Epithelial cell of prostate (primary cell): Measurements from ENCODE around the gene TGFBI.

ENCODE experiments used
- DNase-seq: peaks from one replicate; pipeline ENCODE4 v3.0.0-alpha.2; 2011; ENCODE audit warnings: low read depth, low spot score
- H3K27ac ChIP-seq: fragments of 450-650 bp; 2 replicates; pipeline ENCODE4 v1.5.1; 2017; ENCODE audit warnings: mild to moderate bottlenecking

TGFBI gene

GRCh38 chr5:136028782-136029742 lies at the start of gene TGFBI:
Gene TGFBI (plus strand): TSS chr5:136028988. CDS start chr5:136029056, 68 bp downstream.
- no peak within 1 kb of the TSS for H3K27ac ChIP-seq
- no peak for DNase-seq

DNA sequence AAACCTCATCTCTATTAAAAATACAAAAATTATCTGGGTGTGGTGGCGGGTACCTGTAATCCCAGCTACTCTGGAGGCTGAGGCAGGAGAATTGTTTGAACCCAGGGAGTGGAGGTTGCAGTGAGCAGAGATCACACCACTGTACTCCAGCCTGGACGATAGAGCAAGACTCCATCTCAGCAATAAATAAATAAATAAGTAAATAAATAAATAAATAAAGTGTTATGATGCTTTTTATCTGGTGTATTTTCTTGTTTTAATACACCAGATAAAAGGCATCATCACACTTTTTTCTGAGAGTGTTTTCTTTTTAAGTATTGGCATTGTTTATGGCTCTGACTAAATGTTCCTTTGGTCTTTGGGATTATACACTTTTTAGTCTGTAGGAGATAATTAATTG lies 49.8 kb upstream of the TGFBI start:
- DNase-seq, result no peak
- no peak overlapping the region for H3K27ac ChIP-seq

GRCh38 chr5:135979510-135979909 lies 49.3 kb upstream of the TGFBI start:
- no peak for DNase-seq
- H3K27ac ChIP-seq, result no peak overlapping the region

GRCh38 chr5:135980620-135981019 lies 48.2 kb upstream of the TGFBI start:
- DNase-seq, result no peak
- no peak overlapping the region for H3K27ac ChIP-seq

GRCh38 chr5:135985951-135986350 lies 42.8 kb upstream of the TGFBI start:
- no peak overlapping the region for H3K27ac ChIP-seq
- no peak for DNase-seq

DNA sequence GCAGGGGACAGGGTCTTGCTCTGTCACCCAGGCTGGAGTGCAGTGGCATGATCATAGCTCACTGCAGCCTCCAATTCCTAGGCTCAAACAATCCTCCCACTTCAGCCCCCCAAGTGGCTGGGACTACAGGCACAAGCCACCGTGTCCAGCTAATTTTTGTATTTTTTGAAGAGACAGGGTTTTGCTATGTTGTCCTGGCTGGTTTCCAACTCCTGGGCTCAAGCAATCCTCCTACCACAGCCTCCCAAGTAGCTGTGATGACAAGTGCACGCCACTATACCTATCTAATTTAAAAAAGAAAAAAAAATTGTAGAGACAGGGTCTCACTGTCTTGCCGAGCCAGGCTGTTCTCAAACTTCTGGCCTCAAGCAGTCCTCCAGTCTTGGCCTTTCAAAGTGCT lies 42.4 kb upstream of the TGFBI start:
- DNase-seq, result no peak
- H3K27ac ChIP-seq, result no peak overlapping the region

DNA sequence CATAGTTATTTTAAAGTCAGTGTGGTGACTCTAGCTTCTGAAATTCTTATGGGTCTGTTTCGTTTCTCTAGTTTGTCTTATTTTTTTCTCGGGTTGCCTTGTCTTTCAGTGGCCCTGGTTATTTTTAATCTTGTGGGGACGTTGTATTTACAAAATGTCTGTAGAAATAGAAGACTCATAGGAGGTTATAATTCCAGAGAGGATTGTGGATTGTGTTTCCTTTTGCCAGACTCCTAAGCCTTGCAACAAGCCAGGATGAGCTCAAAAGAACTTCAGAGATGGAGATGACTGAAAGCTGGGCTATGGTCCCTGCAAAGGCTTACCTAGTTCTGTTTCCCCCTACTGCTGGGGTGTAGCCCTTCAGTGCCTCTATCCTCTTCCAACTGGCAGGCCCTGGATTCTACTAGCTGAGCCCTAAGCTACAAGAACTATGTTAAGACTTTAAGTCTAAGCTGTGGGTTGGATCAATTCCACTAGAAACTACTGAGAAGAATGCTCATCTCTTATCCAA lies 41.8 kb upstream of the TGFBI start:
- no peak overlapping the region for H3K27ac ChIP-seq
- DNase-seq, result no peak

- H3K27ac ChIP-seq, result no peak overlapping the region
- no peak for DNase-seq
These were observed 40.2 kb upstream of the TGFBI start for GRCh38 chr5:135988546-135988945.

DNA sequence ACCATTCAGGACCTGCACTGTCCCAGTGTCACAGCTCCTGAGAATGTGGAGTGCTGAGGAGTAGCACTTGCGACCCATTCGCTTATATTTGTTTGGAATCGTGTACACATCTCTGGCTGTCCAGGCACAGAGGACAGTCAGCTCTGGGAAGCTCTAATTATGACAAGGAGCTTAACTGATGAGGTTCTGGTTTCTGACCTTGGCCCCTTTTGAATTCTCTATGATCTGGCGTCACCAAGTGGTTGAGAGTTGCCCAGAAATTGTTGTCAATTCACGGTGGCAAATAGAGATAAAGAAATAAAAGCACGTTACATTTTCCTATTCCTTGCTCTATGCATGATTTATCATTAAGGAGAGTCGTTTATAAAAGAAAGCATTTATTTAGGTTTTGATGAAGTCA lies 39.1 kb upstream of the TGFBI start:
- no peak overlapping the region for H3K27ac ChIP-seq
- no peak for DNase-seq

GRCh38 chr5:135990528-135991255 lies 38.1 kb upstream of the TGFBI start:
- no peak for DNase-seq
- H3K27ac ChIP-seq, result no peak overlapping the region

DNA sequence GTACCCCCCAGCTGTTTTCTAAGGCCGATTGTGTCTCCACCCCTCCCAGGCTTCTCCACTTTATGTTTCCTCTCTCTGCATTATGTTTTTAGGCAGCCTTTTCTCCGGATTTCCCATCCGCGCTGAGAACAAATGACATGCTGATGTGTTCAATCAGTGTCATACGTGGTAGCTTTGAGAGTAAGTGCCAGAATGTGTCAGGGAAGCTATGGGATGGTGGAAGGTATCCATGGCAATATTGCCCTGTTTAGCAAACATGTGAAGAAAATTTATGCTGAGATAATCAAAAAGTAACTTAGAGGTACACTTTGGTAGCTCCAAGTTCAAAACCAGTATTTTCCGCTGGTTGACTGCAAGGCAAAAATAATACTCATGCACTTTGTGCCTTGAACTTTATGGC lies 37.4 kb upstream of the TGFBI start:
- H3K27ac ChIP-seq, result no peak overlapping the region
- DNase-seq, result no peak

DNA sequence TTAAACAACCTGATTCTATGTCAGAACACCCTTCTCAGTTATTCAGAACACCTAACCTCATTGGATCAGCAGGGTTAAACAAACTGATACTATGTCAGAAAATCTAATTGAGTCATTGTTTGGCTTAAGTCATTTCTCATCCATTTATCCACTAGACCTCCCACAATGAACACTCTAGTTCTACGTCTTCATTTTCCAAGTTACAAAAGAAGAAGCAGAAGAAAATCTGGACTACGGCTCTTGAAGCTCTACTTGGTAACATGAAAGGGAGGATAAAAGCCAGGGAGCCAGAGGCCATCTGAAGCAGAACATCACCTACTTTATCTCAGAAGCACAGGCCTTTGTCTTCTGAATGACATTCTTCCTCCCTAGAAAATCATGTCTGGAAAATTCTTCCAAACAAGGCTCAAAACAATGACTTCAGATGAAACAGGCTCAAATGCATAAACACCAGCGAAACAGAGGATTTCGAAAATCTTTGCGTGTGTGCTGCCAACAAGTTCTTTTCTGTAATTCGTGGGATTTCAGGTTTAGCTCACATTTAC lies 35.4 kb upstream of the TGFBI start:
- no peak for DNase-seq
- H3K27ac ChIP-seq, result no peak overlapping the region

GRCh38 chr5:135993880-135994636 lies 34.7 kb upstream of the TGFBI start:
- no peak overlapping the region for H3K27ac ChIP-seq
- no peak for DNase-seq

DNA sequence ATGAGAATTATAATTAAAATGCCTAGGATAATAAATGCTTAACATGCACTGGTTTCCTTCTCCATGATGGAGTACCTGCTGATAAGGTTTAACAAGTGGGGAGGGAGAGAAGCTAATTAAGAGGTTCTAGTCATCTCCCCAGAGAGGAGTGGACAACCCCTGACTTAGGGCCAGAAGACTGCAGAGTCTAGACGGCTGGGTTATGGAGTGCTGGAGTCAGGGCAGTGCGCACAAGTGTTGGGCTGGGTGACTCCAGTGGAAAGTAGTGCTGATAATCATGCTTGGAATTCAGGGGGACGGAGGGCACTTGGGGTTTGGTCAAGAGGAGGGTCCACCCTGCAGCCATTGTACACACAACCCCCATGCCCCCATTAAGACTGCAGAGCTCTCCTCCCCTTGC lies 32.8 kb upstream of the TGFBI start:
- DNase-seq, result no peak
- no peak overlapping the region for H3K27ac ChIP-seq

- no peak for DNase-seq
- no peak overlapping the region for H3K27ac ChIP-seq
These were observed 32.2 kb upstream of the TGFBI start for GRCh38 chr5:135996611-135997010.

DNA sequence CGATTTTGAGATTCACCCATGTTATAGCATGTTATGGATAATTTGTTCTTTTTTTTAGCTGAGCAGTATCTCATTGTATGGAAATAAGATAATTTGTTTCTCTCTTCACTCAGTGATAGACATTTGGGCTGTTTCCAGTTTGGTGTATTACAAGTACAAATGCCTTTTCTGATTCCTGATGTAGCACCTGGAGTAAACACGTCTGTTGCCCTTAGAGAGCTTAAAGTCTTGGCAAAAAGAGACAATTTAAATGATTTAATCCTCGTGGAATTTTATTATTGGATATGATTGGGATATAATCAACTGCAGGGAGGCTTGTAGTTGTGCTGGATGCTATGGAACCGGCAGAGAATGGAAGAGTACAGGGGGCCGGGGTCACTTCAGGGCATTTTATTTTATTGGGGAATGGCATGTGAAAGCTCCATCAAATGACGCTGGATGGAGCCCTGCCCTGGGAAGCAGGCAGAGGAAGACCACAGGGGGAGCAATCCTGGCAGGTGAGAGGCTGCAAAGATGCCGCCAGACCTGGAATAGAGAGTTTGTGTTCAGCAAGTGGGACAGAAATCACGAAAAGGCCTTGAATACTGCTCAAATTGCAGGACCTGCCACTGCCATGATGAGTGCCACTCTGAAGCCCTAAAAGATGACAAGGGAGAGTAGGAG lies 31.0 kb upstream of the TGFBI start:
- no peak overlapping the region for H3K27ac ChIP-seq
- DNase-seq, result no peak

DNA sequence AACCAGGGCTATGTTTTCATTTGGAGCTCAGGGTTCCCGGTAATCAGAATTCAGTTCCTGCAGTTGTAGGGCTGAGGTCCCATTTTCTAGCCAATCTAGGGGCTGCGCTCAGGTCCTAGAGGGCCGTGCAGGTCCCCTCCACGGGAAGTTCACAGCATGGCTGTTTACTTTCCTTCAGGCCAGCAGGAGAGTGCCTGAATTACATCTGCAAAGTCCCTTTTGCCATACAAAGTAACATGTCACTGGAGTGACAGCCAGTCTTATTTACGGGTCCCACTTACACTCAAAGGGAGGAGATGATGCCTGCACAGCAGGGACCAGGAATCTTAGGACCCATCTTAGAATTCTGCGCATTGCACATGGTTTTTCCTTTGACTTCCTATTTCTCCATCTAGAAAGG lies 29.9 kb upstream of the TGFBI start:
- no peak overlapping the region for H3K27ac ChIP-seq
- no peak for DNase-seq

GRCh38 chr5:135999406-136000139 lies 29.2 kb upstream of the TGFBI start:
- DNase-seq, result no peak
- peak overlapping the region; percentile 20 for H3K27ac ChIP-seq

GRCh38 chr5:136000147-136000546 lies 28.6 kb upstream of the TGFBI start:
- peak overlapping the region; percentile 20 for H3K27ac ChIP-seq
- DNase-seq, result no peak
